Keratinocyte (primary cell): Measurements from ENCODE around the gene ZNF24. TPM values are rescaled to one million over a fixed set of nuclear protein-coding genes. Genes with fewer than 3 reads are reported as not detected.

Source experiments
- DNase-seq: peaks from one replicate; pipeline ENCODE4 v3.0.0-alpha.2; 2011; ENCODE audit warnings: low read depth, missing footprints, low spot score
- FAIRE-seq: peaks from 2 replicates; lab custom pipeline; 2011; peaks lifted over from hg19 to GRCh38; lab: Jason Lieb, UNC
- H2AFZ ChIP-seq: 2 replicates; pipeline ENCODE4 v1.6.0; 2012; ENCODE audit warnings: low read length, control low read depth, inconsistent platforms; ENCODE audit not compliant: control insufficient read depth
- H3K27ac ChIP-seq: 2 replicates; pipeline ENCODE4 v1.5.1; 2011; ENCODE audit warnings: low read length; ENCODE audit not compliant: control insufficient read depth, insufficient read depth
- H3K27me3 ChIP-seq: 3 replicates; pipeline ENCODE4 v1.6.0; 2011; ENCODE audit warnings: low read length; ENCODE audit not compliant: control insufficient read depth, insufficient read depth; ENCODE audit errors: extremely low read depth
- H3K36me3 ChIP-seq, 2 experiments: 2 replicates in 1 of 2; 3 replicates in 1 of 2; pipeline ENCODE4 v1.5.1; 2011; ENCODE audit warnings: low read length in 2 of 2, mild to moderate bottlenecking in 1 of 2; ENCODE audit not compliant: control insufficient read depth in 2 of 2, insufficient read depth in 2 of 2; ENCODE audit errors: extremely low read depth in 1 of 2
- H3K4me1 ChIP-seq: 3 replicates; pipeline ENCODE4 v1.5.1; 2011; ENCODE audit warnings: low read length; ENCODE audit not compliant: control insufficient read depth, insufficient read depth; ENCODE audit errors: extremely low read depth
- H3K4me2 ChIP-seq: 3 replicates; pipeline ENCODE4 v1.6.0; 2011; ENCODE audit warnings: low read depth, low read length; ENCODE audit not compliant: control insufficient read depth, insufficient read depth; ENCODE audit errors: extremely low read depth
- H3K4me3 ChIP-seq, 3 experiments: fragments of 200-600 bp in 1 of 3; sonication (generic) in 1 of 3; 2 replicates in 2 of 3; 3 replicates in 1 of 3; pipeline ENCODE4 v1.5.1; 2011 to 2016; ENCODE audit warnings: low read length in 3 of 3, mild to moderate bottlenecking in 3 of 3, control low read depth in 2 of 3, inconsistent platforms in 1 of 3, low read depth in 1 of 3, mixed read lengths in 1 of 3, mixed run types in 1 of 3, moderate library complexity in 1 of 3; ENCODE audit not compliant: control insufficient read depth in 2 of 3, insufficient read depth in 2 of 3; ENCODE audit errors: extremely low read depth in 1 of 3
- H3K79me2 ChIP-seq: 2 replicates; pipeline ENCODE4 v1.6.0; 2012; ENCODE audit warnings: low read length; ENCODE audit not compliant: control insufficient read depth, insufficient read depth
- H3K9ac ChIP-seq: 3 replicates; pipeline ENCODE4 v1.6.0; 2011; ENCODE audit warnings: low read length; ENCODE audit not compliant: control insufficient read depth, insufficient read depth; ENCODE audit errors: extremely low read depth
- H3K9me1 ChIP-seq: 3 replicates; pipeline ENCODE4 v1.6.0; 2011; ENCODE audit warnings: low read length; ENCODE audit not compliant: control insufficient read depth, insufficient read depth; ENCODE audit errors: extremely low read depth
- H3K9me3 ChIP-seq: 2 replicates; pipeline ENCODE4 v1.5.1; 2012; ENCODE audit warnings: low read depth, low read length; ENCODE audit not compliant: control insufficient read depth
- H4K20me1 ChIP-seq: 3 replicates; pipeline ENCODE4 v1.6.0; 2011; ENCODE audit warnings: low read length; ENCODE audit not compliant: control insufficient read depth, insufficient read depth; ENCODE audit errors: extremely low read depth
- EZH2 ChIP-seq: IDR thresholded peaks from one replicate; pipeline ENCODE4 v1.6.1; 2012; ENCODE audit warnings: inconsistent platforms, mild to moderate bottlenecking, low read length, moderate library complexity
- dilution Hi-C: fragments of 300-500 bp; cut with MboI; formaldehyde crosslinking; loops from one replicate; pipeline ENCODE4 v1.7.0; 2020; ENCODE audit warnings: low sequenced_read_pairs; ENCODE audit not compliant: extremely low pct_ligation_motif_present
- polyA plus RNA-seq, 5 experiments: library from polyadenylated mRNA; depleted of rRNA in 3 of 5; stranded (reverse) in 3 of 5; stranded (forward) in 1 of 5; unstranded in 1 of 5; fragments of >200 nt; gene quantifications; 1 replicate in 1 of 5; 2 replicates in 3 of 5; 3 replicates in 1 of 5; pipeline versions ENCODE4 v1.2.1 to v1.2.3, GENCODE V29; 2011 to 2012; ENCODE audit warnings: missing spikeins in 2 of 5, low read depth in 1 of 5, low replicate concordance in 1 of 5
- TF ChIP-seq, protein P1 (sequence below), 3 experiments: IDR thresholded peaks in 1 of 3; conservative IDR thresholded peaks in 1 of 3; optimal IDR thresholded peaks in 1 of 3; 2 replicates in 2 of 3; 3 replicates in 1 of 3; pipeline versions ENCODE3 to v1.5.1; 2011; ENCODE audit warnings: low read length in 3 of 3, mild to moderate bottlenecking in 3 of 3, moderate library complexity in 2 of 3, control low read depth in 1 of 3, inconsistent platforms in 1 of 3; ENCODE audit not compliant: insufficient read depth in 2 of 3; ENCODE audit errors: extremely low read depth in 1 of 3

ZNF24 gene
- polyA plus RNA-seq, 1 donor (not counting 4 experiments of a cell fraction or from before 2014, with no cell fraction given) = 20.3 TPM

DNA sequence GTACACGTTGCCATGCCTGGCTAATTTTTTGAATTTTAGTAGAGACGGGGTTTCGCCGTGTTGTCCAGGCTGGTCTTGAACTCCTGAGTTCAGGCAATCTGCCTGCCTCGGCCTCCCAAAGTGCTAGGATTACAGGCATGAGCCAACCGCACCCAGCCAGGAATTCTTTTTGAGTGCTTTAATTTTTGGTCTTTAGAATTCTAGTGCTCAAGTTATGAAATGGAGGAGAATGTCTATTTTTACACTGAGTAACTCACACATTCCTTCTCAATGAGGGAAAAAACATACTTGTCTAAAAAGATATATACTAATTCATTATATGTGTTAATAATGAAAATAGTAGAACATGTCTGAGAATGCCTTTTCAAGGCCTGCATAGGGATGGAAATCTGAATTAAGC is 24.4 kb upstream of the ZNF24 start:
- no peak overlapping the region for H3K4me3 ChIP-seq
- H3K4me1 ChIP-seq = no peaks in the 10 kb centered on the region
- no peaks in the 10 kb centered on the region for H3K9me1 ChIP-seq
- no peak overlapping the region for H3K9ac ChIP-seq
- peaks cover 4% of the 10 kb centered on the region for H3K27me3 ChIP-seq
- H3K79me2 ChIP-seq = no peaks in the 10 kb centered on the region
- no peak for TF ChIP-seq EZH2
- H3K9me3 ChIP-seq = no peaks in the 10 kb centered on the region
- no peaks in the 10 kb centered on the region for H4K20me1 ChIP-seq
- no peak overlapping the region for H3K27ac ChIP-seq
- dilution Hi-C loops = no loop called here
- FAIRE-seq (no peak), DNase-seq (no peak)
- H2AFZ ChIP-seq = no peak overlapping the region
- no peaks in the 10 kb centered on the region for H3K36me3 ChIP-seq
- H3K4me2 ChIP-seq = no peak overlapping the region

DNA sequence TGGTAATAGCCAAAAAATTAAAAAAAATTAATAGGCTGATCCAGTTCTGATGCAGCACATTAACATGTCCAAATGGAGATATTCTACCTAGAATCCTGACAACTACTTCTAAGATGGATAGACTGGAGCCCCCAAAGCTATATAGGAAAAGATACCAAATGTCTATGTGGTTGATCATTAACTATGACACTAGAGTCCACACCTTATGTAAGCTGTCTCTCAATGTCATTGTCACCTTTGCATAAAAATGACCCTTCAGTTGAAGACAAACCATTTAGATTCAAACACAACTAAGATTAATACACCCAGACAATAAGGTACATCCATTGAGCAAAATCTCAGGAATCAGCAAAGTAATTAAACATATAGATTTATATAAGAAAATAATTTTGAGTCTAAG is 18.3 kb upstream of the ZNF24 start:
- TF ChIP-seq, protein P1, sequence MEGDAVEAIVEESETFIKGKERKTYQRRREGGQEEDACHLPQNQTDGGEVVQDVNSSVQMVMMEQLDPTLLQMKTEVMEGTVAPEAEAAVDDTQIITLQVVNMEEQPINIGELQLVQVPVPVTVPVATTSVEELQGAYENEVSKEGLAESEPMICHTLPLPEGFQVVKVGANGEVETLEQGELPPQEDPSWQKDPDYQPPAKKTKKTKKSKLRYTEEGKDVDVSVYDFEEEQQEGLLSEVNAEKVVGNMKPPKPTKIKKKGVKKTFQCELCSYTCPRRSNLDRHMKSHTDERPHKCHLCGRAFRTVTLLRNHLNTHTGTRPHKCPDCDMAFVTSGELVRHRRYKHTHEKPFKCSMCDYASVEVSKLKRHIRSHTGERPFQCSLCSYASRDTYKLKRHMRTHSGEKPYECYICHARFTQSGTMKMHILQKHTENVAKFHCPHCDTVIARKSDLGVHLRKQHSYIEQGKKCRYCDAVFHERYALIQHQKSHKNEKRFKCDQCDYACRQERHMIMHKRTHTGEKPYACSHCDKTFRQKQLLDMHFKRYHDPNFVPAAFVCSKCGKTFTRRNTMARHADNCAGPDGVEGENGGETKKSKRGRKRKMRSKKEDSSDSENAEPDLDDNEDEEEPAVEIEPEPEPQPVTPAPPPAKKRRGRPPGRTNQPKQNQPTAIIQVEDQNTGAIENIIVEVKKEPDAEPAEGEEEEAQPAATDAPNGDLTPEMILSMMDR (optimal IDR thresholded peaks at IDR 0.05 in 1 of 3, IDR thresholded peaks at IDR 0.05 in 1 of 3, conservative IDR thresholded peaks at IDR 0.05 in 1 of 3; ENCODE audit: extremely low read depth in 1 of 3, insufficient read depth in 2 of 3, low read length in 3 of 3) = no peak
- TF ChIP-seq EZH2 = no peak
- no peak overlapping the region for H3K27ac ChIP-seq
- H3K27me3 ChIP-seq = peaks cover 4% of the 10 kb centered on the region

More for the DNA sequence above, 18.3 kb upstream of the ZNF24 start:
- H3K4me2 ChIP-seq = no peak overlapping the region
- no peaks in the 10 kb centered on the region for H3K9me3 ChIP-seq
- no peaks in the 10 kb centered on the region for H3K79me2 ChIP-seq
- DNase-seq (no peak), FAIRE-seq (no peak)
- no peaks in the 10 kb centered on the region for H3K9me1 ChIP-seq
- no peaks in the 10 kb centered on the region for H3K36me3 ChIP-seq
- no peak overlapping the region for H2AFZ ChIP-seq
- no peak overlapping the region for H3K4me3 ChIP-seq
- H3K4me1 ChIP-seq = no peaks in the 10 kb centered on the region
- H4K20me1 ChIP-seq = no peaks in the 10 kb centered on the region
- H3K9ac ChIP-seq = no peak overlapping the region
- dilution Hi-C loops = no loop called here
